Epithelial cell of umbilical artery (primary cell): ENCODE measurements around the gene ATOH8. TPM values are rescaled to one million over a fixed set of nuclear protein-coding genes. Genes with fewer than 3 reads are reported as not detected.

Experiments used
- total RNA-seq: library from RNA; depleted of rRNA; stranded (reverse); fragments of >200 nt; gene quantifications from 2 replicates; pipeline ENCODE4 v1.2.3, GENCODE V29; 2014

ATOH8 gene
- total RNA-seq = 4.0 and 5.8 TPM in 2 replicates

GRCh38 chr2:85753525-85754312, at the start of gene ATOH8:
Gene ATOH8, plus strand, starts transcription at chr2:85753991. Its CDS starts 199 bp downstream, at chr2:85754190.

Other genes starting within 250 kb of the ATOH8 start
- 80.9 and 102 TPM in 2 replicates for gene MAT2A, start 214.8 kb upstream of the ATOH8 start, total RNA-seq
- gene GGCX, start 192.5 kb upstream of the ATOH8 start, total RNA-seq = 38.0 and 50.6 TPM in 2 replicates
- 34.1 and 83.1 TPM in 2 replicates for gene VAMP8, start 176.4 kb upstream of the ATOH8 start, total RNA-seq
- gene VAMP5, start 169.6 kb upstream of the ATOH8 start, total RNA-seq = 80.7 and 81.9 TPM in 2 replicates
- 278 and 302 TPM in 2 replicates for gene RNF181, start 158.2 kb upstream of the ATOH8 start, total RNA-seq
- gene TMEM150A, start 151.3 kb upstream of the ATOH8 start, total RNA-seq = 7.1 and 7.4 TPM in 2 replicates
- gene C2orf68, start 141.9 kb upstream of the ATOH8 start, total RNA-seq = 14.9 and 15.3 TPM in 2 replicates
- gene USP39, start 137.8 kb upstream of the ATOH8 start, total RNA-seq = 47.7 and 62.0 TPM in 2 replicates
- not detected in 2 replicates for gene SFTPB, start 85.8 kb upstream of the ATOH8 start, total RNA-seq
- gene GNLY, start 59.6 kb upstream of the ATOH8 start, total RNA-seq = not detected in 2 replicates
- 13.3 and 33.1 TPM in 2 replicates for gene ST3GAL5, start 135.0 kb downstream of the ATOH8 start, total RNA-seq